ENCODE results near the gene CBX4.

CBX4 gene

GRCh38 chr17:79850571-79851460 is 11.6 kb upstream of the CBX4 start:
- no peak for TF ChIP-seq CTCF (IDR thresholded peaks at IDR 0.05; ENCODE audit: low read depth, low read length)
- no peak for DNase-seq (ENCODE audit: extremely low read depth, low read depth)

- DNase-seq (ENCODE audit: extremely low read depth, low read depth), result no peak
- TF ChIP-seq CTCF (IDR thresholded peaks at IDR 0.05; ENCODE audit: low read depth, low read length), result no peak
These were observed 10.7 kb upstream of the CBX4 start for GRCh38 chr17:79849953-79850352.

GRCh38 chr17:79848370-79848766 is 9.1 kb upstream of the CBX4 start:
- no peak for TF ChIP-seq CTCF (IDR thresholded peaks at IDR 0.05; ENCODE audit: low read depth, low read length)
- no peak for DNase-seq (ENCODE audit: extremely low read depth, low read depth)

- TF ChIP-seq CTCF (IDR thresholded peaks at IDR 0.05; ENCODE audit: low read depth, low read length), result no peak
These were observed 8.6 kb upstream of the CBX4 start for GRCh38 chr17:79847698-79848369.

GRCh38 chr17:79845601-79845949 is 6.3 kb upstream of the CBX4 start:
- DNase-seq (ENCODE audit: extremely low read depth, low read depth), result no peak
- TF ChIP-seq CTCF (IDR thresholded peaks at IDR 0.05; ENCODE audit: low read depth, low read length), result no peak

More at GRCh38 chr17:79847698-79848369, 8.6 kb upstream of the CBX4 start:
- no peak for DNase-seq (ENCODE audit: extremely low read depth, low read depth)

GRCh38 chr17:79844869-79845600 is 5.8 kb upstream of the CBX4 start:
- no peak for DNase-seq (ENCODE audit: extremely low read depth, low read depth)
- TF ChIP-seq CTCF (IDR thresholded peaks at IDR 0.05; ENCODE audit: low read depth, low read length), result peak; percentile 51
